T-helper 1 cell treated with Interleukin-12 subunit alpha and Interleukin-12 subunit beta and Interleukin-4 antibody, amounts not matched to agents 30 μg/mL and 1 μg/mL, for 36 hours (primary cell): Measurements from ENCODE around the gene PTPRK.

Experiments used
- H3K27ac Mint-ChIP-seq: one replicate; pipeline ENCODE4 v1.8.0; 2021; ENCODE audit warnings: mild to moderate bottlenecking, mixed read lengths
- H3K27me3 Mint-ChIP-seq: one replicate; pipeline ENCODE4 v1.8.0; 2021; ENCODE audit warnings: low read depth, mixed read lengths
- H3K36me3 Mint-ChIP-seq: one replicate; pipeline ENCODE4 v1.8.0; 2021; ENCODE audit warnings: low read depth, mixed read lengths
- H3K4me1 Mint-ChIP-seq: one replicate; pipeline ENCODE4 v1.8.0; 2021; ENCODE audit warnings: low read depth, mixed read lengths
- H3K4me3 Mint-ChIP-seq: one replicate; pipeline ENCODE4 v1.8.0; 2021; ENCODE audit warnings: mild to moderate bottlenecking, moderate library complexity, mixed read lengths
- H3K9me3 Mint-ChIP-seq: one replicate; pipeline ENCODE4 v1.8.0; 2021; ENCODE audit warnings: mixed read lengths

The PTPRK gene

DNA sequence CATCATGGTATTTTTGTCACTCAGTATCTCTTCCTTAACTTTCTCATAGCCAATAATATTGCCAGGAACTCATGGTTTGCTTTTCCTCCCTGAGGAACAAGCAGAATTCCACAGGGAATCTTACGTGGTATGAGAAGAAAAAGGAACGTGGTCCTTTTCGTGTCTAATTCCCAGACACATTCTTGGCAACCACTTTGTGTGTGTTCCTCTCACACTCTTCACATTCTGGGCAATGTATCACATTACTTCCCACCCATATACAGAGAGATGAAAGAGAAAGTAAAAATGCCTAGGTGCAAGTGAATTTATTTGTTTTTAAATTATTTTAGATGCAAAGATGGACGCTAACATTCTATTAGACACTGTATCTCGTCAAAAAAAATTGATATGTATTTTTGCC is 102.7 kb downstream of the PTPRK start:
- Mint-ChIP-seq H3K4me1 (no peaks in the 10 kb centered on the region), H3K4me3 (no peak overlapping the region), H3K27ac (no peak overlapping the region), H3K9me3 (no peaks in the 10 kb centered on the region), H3K27me3 (no peaks in the 10 kb centered on the region), H3K36me3 (no peaks in the 10 kb centered on the region)

DNA sequence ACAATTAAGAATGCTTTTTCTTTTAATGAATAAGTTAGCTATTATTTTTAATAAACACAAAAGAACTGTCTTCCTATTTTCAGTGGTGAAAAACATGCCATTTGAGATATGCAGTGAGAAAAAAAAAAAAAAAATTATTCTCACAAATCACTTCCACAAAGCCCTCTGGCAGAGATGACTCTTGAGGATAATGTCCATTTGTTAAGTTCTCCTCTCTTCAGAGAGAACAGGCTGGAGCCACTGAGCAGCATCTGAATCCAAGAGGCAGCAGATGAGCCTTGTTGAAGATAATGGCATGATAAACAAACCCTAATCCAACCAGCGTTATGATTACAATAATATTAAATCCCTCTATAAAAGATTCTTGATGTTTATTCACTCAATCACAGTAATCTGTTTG is 105.0 kb downstream of the PTPRK start:
- Mint-ChIP-seq H3K27ac (no peak overlapping the region), H3K9me3 (no peaks in the 10 kb centered on the region), H3K4me1 (no peaks in the 10 kb centered on the region), H3K4me3 (no peak overlapping the region), H3K36me3 (no peaks in the 10 kb centered on the region), H3K27me3 (no peaks in the 10 kb centered on the region)

DNA sequence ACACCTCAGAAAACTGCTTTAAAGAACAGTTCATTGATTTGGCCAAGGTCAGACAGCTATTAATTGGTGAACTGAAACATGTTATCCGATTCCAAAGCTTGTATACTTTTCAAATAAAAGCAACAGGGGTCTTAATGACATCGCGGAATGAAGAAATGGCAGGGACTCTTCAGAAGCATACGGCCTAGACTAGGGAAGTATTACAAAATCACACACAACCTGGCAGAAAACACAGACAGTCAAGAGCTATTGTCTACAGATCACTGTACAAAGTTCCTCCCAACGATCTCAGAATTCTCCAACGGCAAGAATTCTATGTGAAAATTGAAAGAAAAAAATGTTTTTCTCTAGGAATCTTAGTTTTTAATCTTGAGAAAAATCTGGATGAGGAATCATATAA is 105.5 kb downstream of the PTPRK start:
- Mint-ChIP-seq H3K27ac (no peak overlapping the region), H3K27me3 (no peaks in the 10 kb centered on the region), H3K9me3 (no peaks in the 10 kb centered on the region), H3K36me3 (no peaks in the 10 kb centered on the region), H3K4me3 (no peak overlapping the region), H3K4me1 (no peaks in the 10 kb centered on the region)

DNA sequence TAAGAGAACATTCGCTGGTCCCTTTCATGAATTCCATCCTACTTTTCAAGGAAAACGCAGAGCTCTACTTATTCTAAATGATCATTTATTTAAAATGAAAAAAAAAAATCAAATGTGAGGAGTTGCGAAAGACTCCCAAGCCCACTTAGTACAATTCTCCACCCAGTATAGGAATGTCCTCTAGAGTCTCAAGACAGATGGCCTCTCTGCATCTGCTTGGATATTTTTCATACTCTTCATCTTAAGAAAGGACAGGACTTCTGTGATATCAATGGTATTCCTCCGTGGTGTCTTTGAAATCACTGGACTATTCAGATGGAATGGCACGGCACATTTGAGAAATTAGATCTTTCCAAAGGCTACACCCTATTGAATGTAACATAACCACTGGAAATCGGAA is 107.1 kb downstream of the PTPRK start:
- no peaks in the 10 kb centered on the region for H3K36me3 Mint-ChIP-seq

DNA sequence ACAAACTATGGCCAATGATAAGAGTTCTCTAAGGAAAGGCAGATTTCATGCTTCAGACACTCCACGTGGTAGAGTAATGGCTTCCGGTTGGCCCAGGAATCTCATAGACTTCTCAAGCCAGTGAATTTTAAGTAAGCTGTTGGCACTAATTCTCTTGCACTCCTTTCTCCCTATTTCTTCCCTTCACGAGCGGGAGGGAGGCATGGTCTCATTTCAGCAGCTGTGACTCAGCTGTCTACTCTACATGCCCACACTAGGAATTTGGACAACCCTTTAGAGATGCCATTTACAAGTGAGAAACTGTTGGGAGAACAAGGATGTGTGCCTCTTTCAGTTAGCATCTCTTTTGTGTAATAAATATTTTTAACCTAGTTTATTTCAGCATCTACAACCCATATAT is 107.7 kb downstream of the PTPRK start:
- no peaks in the 10 kb centered on the region for H3K27me3 Mint-ChIP-seq
- no peaks in the 10 kb centered on the region for H3K4me1 Mint-ChIP-seq
- H3K27ac Mint-ChIP-seq, result no peak overlapping the region
- H3K36me3 Mint-ChIP-seq, result no peaks in the 10 kb centered on the region
- no peaks in the 10 kb centered on the region for H3K9me3 Mint-ChIP-seq
- H3K4me3 Mint-ChIP-seq, result no peak overlapping the region

More for the DNA sequence above, 107.1 kb downstream of the PTPRK start:
- H3K4me3 Mint-ChIP-seq, result no peak overlapping the region
- no peaks in the 10 kb centered on the region for H3K9me3 Mint-ChIP-seq
- no peak overlapping the region for H3K27ac Mint-ChIP-seq
- H3K4me1 Mint-ChIP-seq, result no peaks in the 10 kb centered on the region
- no peaks in the 10 kb centered on the region for H3K27me3 Mint-ChIP-seq

DNA sequence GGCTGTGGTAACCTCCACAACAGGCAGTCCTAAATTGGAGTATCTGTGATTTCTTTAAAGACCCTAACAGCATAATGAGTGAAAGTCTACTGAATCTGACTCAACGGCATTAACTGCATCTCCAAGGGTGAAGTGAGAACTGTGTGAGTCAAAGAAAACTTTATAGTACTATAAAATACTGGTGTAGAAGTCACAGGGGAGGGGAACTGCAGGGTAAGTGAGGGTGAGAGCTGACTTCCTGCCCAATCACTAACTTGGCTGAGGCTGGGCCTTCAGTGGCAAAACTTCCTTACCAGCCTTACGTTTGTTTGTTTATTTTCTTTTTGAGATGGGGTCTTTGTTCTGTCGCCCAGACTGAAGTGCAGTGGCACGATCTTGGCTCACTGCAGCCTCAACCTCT is 109.8 kb downstream of the PTPRK start:
- H3K9me3 Mint-ChIP-seq, result no peaks in the 10 kb centered on the region
- no peaks in the 10 kb centered on the region for H3K4me1 Mint-ChIP-seq
- H3K36me3 Mint-ChIP-seq, result no peaks in the 10 kb centered on the region
- H3K27me3 Mint-ChIP-seq, result no peaks in the 10 kb centered on the region
- H3K27ac Mint-ChIP-seq, result no peak overlapping the region
- H3K4me3 Mint-ChIP-seq, result no peak overlapping the region

DNA sequence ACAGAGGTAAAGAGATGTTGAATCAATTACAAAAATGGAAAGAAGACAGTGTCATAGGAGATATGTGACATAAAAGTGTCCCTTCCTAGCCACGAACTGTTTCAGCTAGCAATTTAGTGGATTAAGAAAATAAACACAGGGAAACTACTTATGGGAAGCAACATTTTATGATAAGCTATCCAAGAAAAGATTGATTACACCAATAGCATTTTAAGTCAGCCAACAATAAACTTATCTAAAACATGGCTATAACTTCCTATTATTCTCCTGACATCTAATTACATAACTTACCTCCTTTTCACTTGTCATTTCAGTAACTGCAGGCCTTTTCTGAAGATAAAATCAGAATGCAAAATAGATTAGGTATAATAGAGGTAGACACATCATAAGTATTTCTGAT is 111.4 kb downstream of the PTPRK start:
- no peak overlapping the region for H3K27ac Mint-ChIP-seq
- H3K36me3 Mint-ChIP-seq, result no peaks in the 10 kb centered on the region
- no peaks in the 10 kb centered on the region for H3K9me3 Mint-ChIP-seq
- no peaks in the 10 kb centered on the region for H3K27me3 Mint-ChIP-seq
- H3K4me1 Mint-ChIP-seq, result no peaks in the 10 kb centered on the region
- H3K4me3 Mint-ChIP-seq, result no peak overlapping the region

DNA sequence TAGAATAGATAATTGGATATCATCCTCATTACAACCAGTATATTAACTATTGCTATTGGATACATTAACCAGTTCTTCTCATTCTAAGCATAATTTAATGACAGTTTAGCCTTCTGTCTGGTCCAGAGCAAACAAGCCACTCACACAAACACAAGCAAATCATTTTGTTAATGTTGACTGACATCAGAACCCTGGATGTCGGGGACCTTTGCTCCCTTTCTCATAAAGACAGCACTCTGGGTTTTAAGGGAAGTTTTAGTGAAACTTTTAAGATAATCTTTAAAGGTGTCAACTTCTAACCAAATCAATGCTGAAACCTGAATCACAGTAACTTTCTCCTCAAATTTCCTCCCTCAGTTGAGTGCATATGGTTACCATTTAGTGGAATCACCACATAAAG is 113.9 kb downstream of the PTPRK start:
- H3K9me3 Mint-ChIP-seq, result no peaks in the 10 kb centered on the region
- no peaks in the 10 kb centered on the region for H3K36me3 Mint-ChIP-seq
- H3K4me1 Mint-ChIP-seq, result no peaks in the 10 kb centered on the region
- H3K4me3 Mint-ChIP-seq, result no peak overlapping the region
- no peak overlapping the region for H3K27ac Mint-ChIP-seq
- no peaks in the 10 kb centered on the region for H3K27me3 Mint-ChIP-seq

DNA sequence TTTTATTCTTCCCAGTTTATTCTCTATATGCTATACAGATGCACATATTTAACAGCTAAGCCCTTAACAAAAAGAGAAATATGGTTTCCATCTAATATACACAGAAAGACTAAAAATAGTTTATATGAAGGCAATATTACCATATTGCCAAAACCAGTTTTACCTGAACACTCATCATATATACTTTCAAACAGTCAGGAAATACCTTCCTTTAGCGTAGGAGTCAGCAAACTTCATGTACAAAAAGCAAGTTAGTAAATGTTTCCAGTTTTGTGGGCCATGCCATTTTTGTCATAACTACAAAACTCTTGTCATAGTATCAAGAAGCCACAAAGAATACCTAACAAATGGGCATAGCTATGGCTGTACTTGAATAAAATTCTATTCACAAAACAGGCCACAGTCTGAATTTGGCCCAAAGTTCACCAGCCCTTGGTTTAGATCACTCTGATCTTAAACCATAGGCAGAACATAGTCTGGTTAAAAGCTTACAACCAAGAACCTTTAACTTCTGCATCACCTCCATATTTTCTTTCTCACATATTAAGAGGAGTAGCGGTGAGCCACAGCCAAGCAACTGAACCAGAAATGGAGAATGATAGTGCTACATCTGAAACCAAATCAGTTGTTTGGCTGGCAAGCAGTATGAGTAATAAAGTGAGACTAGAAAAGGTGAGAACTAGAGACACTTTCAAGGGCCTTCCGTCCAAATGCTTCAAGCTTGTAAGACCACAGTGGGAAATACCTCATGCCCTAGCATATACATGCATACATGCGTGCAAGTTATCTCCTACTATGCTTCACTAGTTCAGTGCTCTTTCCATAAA is 116.6 kb downstream of the PTPRK start:
- H3K27ac Mint-ChIP-seq, result no peak overlapping the region
- no peaks in the 10 kb centered on the region for H3K9me3 Mint-ChIP-seq
- no peaks in the 10 kb centered on the region for H3K36me3 Mint-ChIP-seq
- no peak overlapping the region for H3K4me3 Mint-ChIP-seq
- H3K4me1 Mint-ChIP-seq, result no peaks in the 10 kb centered on the region
- no peaks in the 10 kb centered on the region for H3K27me3 Mint-ChIP-seq

DNA sequence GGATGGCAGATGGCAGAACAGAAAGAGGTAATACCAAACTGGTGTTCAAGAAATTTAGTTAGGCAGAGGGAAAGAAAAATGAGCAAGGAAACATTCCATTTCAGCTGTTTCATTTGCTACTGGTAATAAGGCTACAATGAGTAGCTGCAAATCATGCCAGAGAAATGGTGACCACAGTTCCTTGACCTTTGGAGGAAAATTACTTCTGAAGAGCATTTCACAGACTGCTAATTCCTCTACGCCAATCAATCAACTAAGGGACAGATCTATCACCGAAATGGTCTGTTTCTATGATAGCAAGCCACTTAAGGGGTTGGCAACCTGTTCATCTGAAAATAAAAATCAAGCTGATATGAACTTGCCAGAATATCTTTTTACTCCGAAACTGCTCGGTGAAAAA is 119.5 kb downstream of the PTPRK start:
- Mint-ChIP-seq H3K36me3 (no peaks in the 10 kb centered on the region), H3K27ac (no peak overlapping the region), H3K4me1 (no peaks in the 10 kb centered on the region), H3K4me3 (no peak overlapping the region), H3K9me3 (no peaks in the 10 kb centered on the region), H3K27me3 (no peaks in the 10 kb centered on the region)

DNA sequence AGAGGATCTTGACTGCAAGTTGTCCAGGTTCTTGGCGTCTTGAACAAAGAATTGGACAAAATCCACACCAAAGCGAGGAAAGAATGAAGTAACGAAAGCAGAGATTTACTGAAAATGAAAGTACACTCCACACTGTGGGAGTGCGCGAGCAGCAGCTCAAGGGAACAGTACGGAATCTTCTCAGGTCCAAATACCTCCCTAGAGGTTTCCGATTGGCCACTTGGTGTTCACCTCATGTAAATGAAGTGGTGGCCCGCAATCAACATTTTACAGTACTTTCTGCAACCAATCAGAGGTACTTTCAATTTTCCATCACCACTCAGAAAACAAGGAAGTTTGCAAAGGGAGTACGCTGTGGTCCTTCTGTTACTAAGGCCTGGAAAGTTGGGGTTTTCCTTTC is 122.4 kb downstream of the PTPRK start:
- Mint-ChIP-seq H3K9me3 (no peaks in the 10 kb centered on the region), H3K4me3 (no peak overlapping the region)

DNA sequence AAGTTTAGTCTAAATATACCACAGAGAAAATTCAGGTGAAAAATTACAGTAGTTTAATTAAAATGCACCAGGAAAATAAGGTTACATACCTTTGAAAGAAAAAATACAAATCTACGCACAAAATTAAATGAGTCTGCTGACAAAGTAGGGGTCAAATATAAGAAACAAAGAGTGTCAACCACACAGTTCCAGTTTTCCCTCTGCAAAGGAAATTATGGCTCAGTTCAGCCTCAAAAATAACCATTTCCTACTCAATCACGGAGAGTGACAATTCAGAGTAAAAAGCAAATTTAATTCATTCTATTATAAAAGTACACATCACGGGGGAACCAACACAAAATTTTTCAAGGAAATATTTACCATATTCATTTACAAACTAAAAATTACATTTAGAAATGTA is 124.8 kb downstream of the PTPRK start:
- no peaks in the 10 kb centered on the region for H3K36me3 Mint-ChIP-seq
- no peak overlapping the region for H3K27ac Mint-ChIP-seq
- H3K27me3 Mint-ChIP-seq, result no peaks in the 10 kb centered on the region
- H3K9me3 Mint-ChIP-seq, result no peaks in the 10 kb centered on the region
- H3K4me3 Mint-ChIP-seq, result no peak overlapping the region
- H3K4me1 Mint-ChIP-seq, result no peaks in the 10 kb centered on the region

More for the DNA sequence above, 122.4 kb downstream of the PTPRK start:
- H3K36me3 Mint-ChIP-seq, result no peaks in the 10 kb centered on the region
- H3K27me3 Mint-ChIP-seq, result no peaks in the 10 kb centered on the region
- no peaks in the 10 kb centered on the region for H3K4me1 Mint-ChIP-seq
- H3K27ac Mint-ChIP-seq, result no peak overlapping the region

DNA sequence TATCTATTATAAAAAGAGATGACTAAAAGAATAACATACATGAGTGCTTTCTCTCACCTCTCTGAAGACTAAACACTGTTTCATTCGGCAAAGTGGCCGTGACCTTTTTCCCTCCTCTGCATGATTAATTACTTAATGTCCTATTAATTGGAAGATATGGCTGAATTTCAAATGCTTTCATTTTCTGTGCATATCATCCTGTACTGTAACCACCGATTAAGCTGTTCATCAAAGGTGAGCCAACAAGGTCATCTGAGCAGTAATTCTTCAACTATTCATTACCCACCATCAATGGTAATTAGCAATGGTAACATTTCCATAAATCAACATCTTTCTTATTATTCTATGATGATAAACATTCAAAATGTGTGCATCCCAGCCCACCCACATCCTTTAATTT is 125.2 kb downstream of the PTPRK start:
- H3K27me3 Mint-ChIP-seq, result no peaks in the 10 kb centered on the region
- H3K9me3 Mint-ChIP-seq, result no peaks in the 10 kb centered on the region
- no peaks in the 10 kb centered on the region for H3K36me3 Mint-ChIP-seq
- no peak overlapping the region for H3K27ac Mint-ChIP-seq
- no peak overlapping the region for H3K4me3 Mint-ChIP-seq
- no peaks in the 10 kb centered on the region for H3K4me1 Mint-ChIP-seq

DNA sequence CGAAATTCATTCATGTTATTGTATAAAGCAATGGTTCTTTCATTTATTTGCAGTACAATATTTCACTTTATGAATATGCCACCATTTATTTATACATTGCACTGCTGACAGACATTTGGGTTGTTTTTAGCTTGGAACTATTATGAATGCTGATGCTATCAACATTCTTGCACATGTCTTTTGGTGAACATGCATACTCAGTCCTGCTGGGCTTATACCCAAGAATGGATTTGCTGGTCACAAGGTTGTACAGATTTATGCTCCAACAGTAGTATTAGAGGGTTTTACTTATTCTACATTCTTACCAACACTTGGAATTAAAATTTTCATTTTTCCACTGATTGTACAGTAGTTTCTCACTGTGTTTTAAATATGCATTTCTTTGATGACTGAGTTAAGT is 126.2 kb downstream of the PTPRK start:
- no peak overlapping the region for H3K4me3 Mint-ChIP-seq
- H3K9me3 Mint-ChIP-seq, result no peaks in the 10 kb centered on the region
- H3K36me3 Mint-ChIP-seq, result no peaks in the 10 kb centered on the region
- H3K27ac Mint-ChIP-seq, result no peak overlapping the region
- no peaks in the 10 kb centered on the region for H3K27me3 Mint-ChIP-seq
- no peaks in the 10 kb centered on the region for H3K4me1 Mint-ChIP-seq

DNA sequence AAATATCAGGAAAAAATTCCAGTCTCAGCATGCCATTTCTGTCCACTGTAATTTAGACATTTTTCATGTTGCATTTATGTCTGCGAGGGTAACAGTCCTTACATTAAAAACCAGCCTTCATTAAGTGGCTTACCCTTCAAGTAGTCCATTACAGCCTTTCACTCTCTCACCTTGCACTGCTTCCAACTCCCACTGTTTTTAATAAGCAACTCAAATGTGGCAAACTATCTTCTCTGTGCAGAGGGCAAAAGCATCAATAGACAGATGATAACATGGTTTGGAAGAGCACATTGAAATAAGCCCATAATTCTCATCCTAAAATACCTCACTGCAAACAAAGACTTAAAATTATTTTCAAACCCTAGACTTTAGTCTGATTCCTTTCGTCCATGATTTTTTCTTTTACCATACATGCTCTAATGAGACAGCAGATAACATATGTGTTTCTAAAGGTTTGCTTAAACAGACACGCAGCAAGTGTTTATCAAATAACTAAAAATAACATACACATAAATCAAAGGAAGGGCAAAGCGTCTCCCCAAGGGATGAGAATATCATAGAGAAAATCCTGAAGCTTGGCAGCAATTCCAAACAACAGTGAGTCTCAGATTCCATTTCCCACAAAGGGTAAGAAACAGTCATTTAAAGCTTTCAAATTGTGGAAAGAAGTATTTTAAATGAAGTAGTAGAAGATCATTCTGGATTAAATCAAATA is 130.4 kb downstream of the PTPRK start:
- Mint-ChIP-seq H3K27me3 (no peaks in the 10 kb centered on the region), H3K9me3 (no peaks in the 10 kb centered on the region), H3K4me1 (no peaks in the 10 kb centered on the region), H3K36me3 (no peaks in the 10 kb centered on the region), H3K27ac (no peak overlapping the region), H3K4me3 (no peak overlapping the region)
